GM20431 (cell line): Measurements from ENCODE around the gene MTA3.

Experiments
- in situ Hi-C: fragments of 300-500 bp; cut with MseI, MboI; formaldehyde crosslinking; loops from one replicate; pipeline ENCODE4 v1.15.0; 2020; ENCODE audit warnings: low sequenced_read_pairs; ENCODE audit not compliant: unreplicated experiment

The MTA3 gene

GRCh38 chr2:42652086-42652485 lies 83.7 kb downstream of the MTA3 start:
- in situ Hi-C loops: loop anchor here (25.0 kb wide), 1 partner anchor 140 kb away; no protein-coding TSS in a partner anchor

- in situ Hi-C loops: loop anchor here (25.0 kb wide), 1 partner anchor 141 kb away; no protein-coding TSS in a partner anchor
Measured at GRCh38 chr2:42653039-42653438, 84.6 kb downstream of the MTA3 start.

GRCh38 chr2:42653908-42654445 lies 85.5 kb downstream of the MTA3 start:
- in situ Hi-C loops: loop anchor here (25.0 kb wide), 1 partner anchor 142 kb away; no protein-coding TSS in a partner anchor

GRCh38 chr2:42658306-42658705 lies 89.9 kb downstream of the MTA3 start:
- in situ Hi-C loops: loop anchor here (25.0 kb wide), 1 partner anchor 146 kb away; no protein-coding TSS in a partner anchor

GRCh38 chr2:42659609-42660008 lies 91.2 kb downstream of the MTA3 start:
- in situ Hi-C loops: loop anchor here (25.0 kb wide), 1 partner anchor 147 kb away; no protein-coding TSS in a partner anchor

- in situ Hi-C loops: loop anchor here (25.0 kb wide), 1 partner anchor 151 kb away; no protein-coding TSS in a partner anchor
Measured at GRCh38 chr2:42663106-42663780, 94.8 kb downstream of the MTA3 start.

- in situ Hi-C loops: loop anchor here (25.0 kb wide), 1 partner anchor 152 kb away; no protein-coding TSS in a partner anchor
Measured at GRCh38 chr2:42663828-42664227, 95.4 kb downstream of the MTA3 start.

GRCh38 chr2:42673989-42674579 lies 105.7 kb downstream of the MTA3 start:
- in situ Hi-C loops: loop anchor here (25.0 kb wide), 1 partner anchor 162 kb away; no protein-coding TSS in a partner anchor

GRCh38 chr2:42675815-42676214 lies 107.4 kb downstream of the MTA3 start:
- in situ Hi-C loops: no loop called here

GRCh38 chr2:42685303-42685702 lies 116.9 kb downstream of the MTA3 start:
- in situ Hi-C loops: no loop called here

GRCh38 chr2:42693013-42693615 lies 124.7 kb downstream of the MTA3 start:
- in situ Hi-C loops: no loop called here

GRCh38 chr2:42693688-42694479 lies 125.5 kb downstream of the MTA3 start:
- in situ Hi-C loops: no loop called here

- in situ Hi-C loops: no loop called here
Measured at GRCh38 chr2:42696987-42697386, 128.6 kb downstream of the MTA3 start.

GRCh38 chr2:42698940-42699339 lies 130.5 kb downstream of the MTA3 start:
- in situ Hi-C loops: no loop called here

GRCh38 chr2:42706836-42707235 lies 138.4 kb downstream of the MTA3 start:
- in situ Hi-C loops: no loop called here

GRCh38 chr2:42708179-42708578 lies 139.7 kb downstream of the MTA3 start:
- in situ Hi-C loops: no loop called here

- in situ Hi-C loops: no loop called here
Measured at GRCh38 chr2:42711896-42712295, 143.5 kb downstream of the MTA3 start.

- in situ Hi-C loops: no loop called here
Measured at GRCh38 chr2:42712934-42713333, 144.5 kb downstream of the MTA3 start.

GRCh38 chr2:42713920-42714319 lies 145.5 kb downstream of the MTA3 start:
- in situ Hi-C loops: no loop called here

- in situ Hi-C loops: no loop called here
Measured at GRCh38 chr2:42714686-42715085, 146.3 kb downstream of the MTA3 start.
